Neural crest cell (in vitro differentiated cells): ENCODE measurements around the gene DUSP3. TPM values are rescaled to one million over a fixed set of nuclear protein-coding genes. Genes with fewer than 3 reads are reported as not detected.
A peak's percentile ranks its signal among the peaks of the same experiment; 100 is the strongest.

Source experiments
- DNase-seq: peaks from one replicate; pipeline ENCODE4 v3.0.0; 2021; ENCODE audit warnings: low read depth, mixed read lengths, low spot score
- H3K27ac Mint-ChIP-seq: one replicate; pipeline ENCODE4 v1.8.0; 2021; ENCODE audit warnings: mild to moderate bottlenecking, mixed read lengths; ENCODE audit not compliant: unreplicated experiment
- H3K27me3 Mint-ChIP-seq: 2 replicates; pipeline ENCODE4 v1.8.0; 2021; ENCODE audit warnings: low read depth, mild to moderate bottlenecking, mixed read lengths
- H3K36me3 Mint-ChIP-seq: 2 replicates; pipeline ENCODE4 v1.8.0; 2021; ENCODE audit warnings: low read depth, mild to moderate bottlenecking, mixed read lengths
- H3K4me1 Mint-ChIP-seq: 2 replicates; pipeline ENCODE4 v1.8.0; 2021; ENCODE audit warnings: mixed read lengths
- H3K4me3 Mint-ChIP-seq: one replicate; pipeline ENCODE4 v1.8.0; 2021; ENCODE audit warnings: mild to moderate bottlenecking, mixed read lengths
- H3K9me3 Mint-ChIP-seq: 2 replicates; pipeline ENCODE4 v1.8.0; 2021; ENCODE audit warnings: mixed read lengths
- total RNA-seq: library from RNA; stranded (reverse); gene quantifications from 2 replicates; pipeline ENCODE4 v1.2.1, GENCODE V29; 2021
- TF ChIP-seq, protein P1 (sequence below): fragments of 200-600 bp; sonication (generic); conservative IDR thresholded peaks from 2 replicates; pipeline ENCODE4 v1.5.0; 2021; ENCODE audit warnings: antibody characterized with exemption, mild to moderate bottlenecking

The DUSP3 gene
- total RNA-seq, 1 donor from 2014 or later: 33.3 TPM

DNA sequence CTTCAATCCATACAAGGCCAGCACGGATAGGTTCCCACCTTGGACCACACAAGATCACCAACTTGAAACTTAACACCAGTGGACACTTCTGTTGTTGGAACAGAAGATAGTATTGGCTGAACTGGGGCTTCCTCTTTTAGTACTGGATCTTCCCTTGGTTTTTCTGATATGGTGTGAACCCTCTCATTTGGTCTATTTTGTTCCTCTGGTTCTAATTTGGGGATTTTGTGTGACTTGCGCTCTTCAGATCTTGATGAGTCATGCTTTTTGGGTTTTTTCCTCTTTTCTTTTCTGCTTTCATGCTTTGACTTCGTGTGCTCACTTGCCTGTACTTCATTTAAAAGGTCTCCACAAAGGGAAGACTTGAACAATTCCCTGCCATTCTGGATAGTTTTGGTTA lies 59.2 kb downstream of the DUSP3 start:
- Mint-ChIP-seq H3K9me3 (no peaks in the 10 kb centered on the region), H3K4me1 (peaks cover 47% of the 10 kb centered on the region), H3K4me3 (peak overlapping the region; percentile 86), H3K27me3 (peaks cover 11% of the 10 kb centered on the region), H3K36me3 (no peaks in the 10 kb centered on the region), H3K27ac (peak overlapping the region; percentile 100)
- TF ChIP-seq, protein P1, sequence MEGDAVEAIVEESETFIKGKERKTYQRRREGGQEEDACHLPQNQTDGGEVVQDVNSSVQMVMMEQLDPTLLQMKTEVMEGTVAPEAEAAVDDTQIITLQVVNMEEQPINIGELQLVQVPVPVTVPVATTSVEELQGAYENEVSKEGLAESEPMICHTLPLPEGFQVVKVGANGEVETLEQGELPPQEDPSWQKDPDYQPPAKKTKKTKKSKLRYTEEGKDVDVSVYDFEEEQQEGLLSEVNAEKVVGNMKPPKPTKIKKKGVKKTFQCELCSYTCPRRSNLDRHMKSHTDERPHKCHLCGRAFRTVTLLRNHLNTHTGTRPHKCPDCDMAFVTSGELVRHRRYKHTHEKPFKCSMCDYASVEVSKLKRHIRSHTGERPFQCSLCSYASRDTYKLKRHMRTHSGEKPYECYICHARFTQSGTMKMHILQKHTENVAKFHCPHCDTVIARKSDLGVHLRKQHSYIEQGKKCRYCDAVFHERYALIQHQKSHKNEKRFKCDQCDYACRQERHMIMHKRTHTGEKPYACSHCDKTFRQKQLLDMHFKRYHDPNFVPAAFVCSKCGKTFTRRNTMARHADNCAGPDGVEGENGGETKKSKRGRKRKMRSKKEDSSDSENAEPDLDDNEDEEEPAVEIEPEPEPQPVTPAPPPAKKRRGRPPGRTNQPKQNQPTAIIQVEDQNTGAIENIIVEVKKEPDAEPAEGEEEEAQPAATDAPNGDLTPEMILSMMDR: no peak
- DNase-seq: no peak

DNA sequence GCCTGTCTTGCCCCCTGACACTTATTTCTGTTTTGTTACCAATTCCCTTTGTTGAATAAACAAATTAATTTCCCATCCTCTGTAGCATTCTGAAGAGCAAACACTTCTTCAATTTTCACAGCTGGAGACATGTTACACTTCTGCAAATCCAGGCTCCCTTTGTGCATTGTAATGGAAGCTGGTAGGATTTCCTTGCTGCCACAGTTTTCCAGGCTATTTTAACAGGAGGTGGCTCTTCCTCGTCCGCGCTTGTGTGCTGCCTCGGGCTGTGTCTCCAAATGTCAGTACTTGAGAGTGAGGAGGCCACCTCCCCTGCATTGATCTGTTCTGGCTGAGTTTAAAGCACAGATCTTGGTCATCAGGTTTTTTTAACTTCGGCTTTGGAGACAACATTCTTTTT lies 60.2 kb downstream of the DUSP3 start:
- no peak for DNase-seq
- Mint-ChIP-seq H3K36me3 (no peaks in the 10 kb centered on the region), H3K4me1 (peaks cover 52% of the 10 kb centered on the region), H3K4me3 (peak overlapping the region; percentile 17), H3K27me3 (peaks cover 18% of the 10 kb centered on the region), H3K9me3 (no peaks in the 10 kb centered on the region), H3K27ac (no peak overlapping the region)
- TF ChIP-seq, protein P1: no peak

DNA sequence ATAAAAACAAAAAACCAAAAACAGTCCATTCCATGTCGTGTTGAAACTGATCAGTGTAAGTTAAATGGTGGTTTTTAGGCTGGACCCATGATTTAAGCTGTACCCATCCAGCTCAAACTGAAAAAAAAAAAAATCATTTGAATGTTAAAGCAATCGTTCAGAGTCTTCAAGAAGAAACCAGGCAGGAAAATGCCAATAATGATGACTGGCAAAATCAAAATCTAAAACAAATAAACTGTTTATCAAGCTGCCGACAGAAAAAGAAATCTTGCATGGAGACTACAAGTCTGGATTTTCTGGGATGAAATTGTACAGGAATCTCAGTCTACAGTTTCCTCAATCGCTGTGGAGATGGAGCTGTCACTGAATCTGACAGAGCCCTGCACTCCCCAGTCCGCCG lies 60.9 kb downstream of the DUSP3 start:
- no peaks in the 10 kb centered on the region for H3K9me3 Mint-ChIP-seq
- H3K36me3 Mint-ChIP-seq: no peaks in the 10 kb centered on the region
- peak overlapping the region; percentile 17 for H3K4me3 Mint-ChIP-seq
- peaks cover 52% of the 10 kb centered on the region for H3K4me1 Mint-ChIP-seq
- no peak overlapping the region for H3K27ac Mint-ChIP-seq
- H3K27me3 Mint-ChIP-seq: peaks cover 23% of the 10 kb centered on the region
- TF ChIP-seq, protein P1: no peak
- DNase-seq: no peak

Other genes with a start within 250 kb of the DUSP3 start
- 55.0 and 59.6 TPM in 2 replicates for gene ETV4, start 232.6 kb downstream of the DUSP3 start, total RNA-seq
- 1.1 and 1.7 TPM in 2 replicates for gene MEOX1, start 117.1 kb downstream of the DUSP3 start, total RNA-seq
- not detected in 2 replicates for gene SOST, start 20.2 kb downstream of the DUSP3 start, total RNA-seq
- not detected in 2 replicates for gene CFAP97D1, start 1.5 kb upstream of the DUSP3 start, total RNA-seq
- 13.8 and 14.4 TPM in 2 replicates for gene MPP3, start 54.2 kb upstream of the DUSP3 start, total RNA-seq
- not detected in 2 replicates for gene CD300LG, start 68.2 kb upstream of the DUSP3 start, total RNA-seq
- gene MPP2, start 128.6 kb upstream of the DUSP3 start, total RNA-seq: 26.8 and 29.8 TPM in 2 replicates
- not detected in 2 replicates for gene PPY, start 163.5 kb upstream of the DUSP3 start, total RNA-seq
- gene PYY, start 175.0 kb upstream of the DUSP3 start, total RNA-seq: not detected in 2 replicates
- 0.93 and 1.1 TPM in 2 replicates for gene NAGS, start 225.6 kb upstream of the DUSP3 start, total RNA-seq
- 24.0 and 26.9 TPM in 2 replicates for gene TMEM101, start 236.0 kb upstream of the DUSP3 start, total RNA-seq